Suprapubic skin (tissue), 3 donors: ENCODE results near the gene GNB1L.

Experiments
- POLR2A ChIP-seq, 2 donors: fragments of 450-650 bp; IDR thresholded peaks; one replicate each; pipeline ENCODE4 v1.6.1; 2017; ENCODE audit warnings: antibody characterized with exemption in 2 of 2, mild to moderate bottlenecking in 2 of 2, moderate library complexity in 2 of 2
- TF ChIP-seq, protein P1 (sequence below), 2 donors: fragments of 200-600 bp in 1 of 2; fragments of 450-650 bp in 1 of 2; sonication (generic) in 1 of 2; IDR thresholded peaks; one replicate each; pipeline ENCODE4 v1.5.1; 2016 to 2019; ENCODE audit warnings: antibody characterized with exemption in 2 of 2, mild to moderate bottlenecking in 1 of 2, moderate library complexity in 1 of 2

DNA sequence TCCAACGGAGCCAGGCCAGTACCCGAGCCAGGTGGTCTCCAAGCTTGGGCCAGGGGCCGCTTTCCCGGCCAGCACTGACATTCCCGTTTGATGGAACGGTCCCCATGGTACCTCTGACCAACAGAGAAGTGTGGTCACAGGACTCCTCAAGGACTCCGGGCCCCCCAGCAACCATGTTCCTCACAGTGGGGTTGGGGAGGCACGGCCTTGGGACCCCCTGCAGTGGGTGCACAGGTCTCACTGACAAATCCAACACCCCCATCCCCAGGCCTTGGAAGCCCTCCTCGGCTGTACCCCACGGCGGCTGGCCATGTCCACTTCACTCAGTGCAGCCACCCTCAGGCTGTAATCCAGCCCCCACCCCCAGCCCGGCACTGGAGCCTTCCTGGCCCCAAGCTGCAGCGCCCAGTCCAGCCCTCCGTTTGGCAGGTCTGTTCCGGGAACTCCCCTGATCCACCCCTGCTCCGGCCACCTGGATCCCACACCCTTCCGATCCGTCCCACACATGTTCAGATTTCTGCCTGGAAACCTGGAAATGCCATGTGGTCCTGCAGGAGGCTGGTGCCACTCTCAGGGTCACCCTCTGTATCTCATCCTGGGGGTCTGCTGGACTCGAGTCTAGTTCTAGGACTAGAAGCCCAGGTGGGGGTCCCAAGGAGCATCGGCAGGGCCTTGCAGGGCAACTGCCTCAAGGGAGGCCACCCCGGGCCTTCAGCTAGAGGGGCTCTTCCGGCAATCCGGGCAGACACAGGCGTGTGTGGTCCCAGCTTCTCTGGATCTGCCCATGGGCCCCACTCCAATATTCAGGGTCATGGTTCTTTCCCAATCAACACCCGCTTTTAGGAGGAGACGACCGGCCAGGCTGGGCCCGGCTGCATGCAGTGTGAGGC, 67.5 kb downstream of the GNB1L start:
- TF ChIP-seq, protein P1, sequence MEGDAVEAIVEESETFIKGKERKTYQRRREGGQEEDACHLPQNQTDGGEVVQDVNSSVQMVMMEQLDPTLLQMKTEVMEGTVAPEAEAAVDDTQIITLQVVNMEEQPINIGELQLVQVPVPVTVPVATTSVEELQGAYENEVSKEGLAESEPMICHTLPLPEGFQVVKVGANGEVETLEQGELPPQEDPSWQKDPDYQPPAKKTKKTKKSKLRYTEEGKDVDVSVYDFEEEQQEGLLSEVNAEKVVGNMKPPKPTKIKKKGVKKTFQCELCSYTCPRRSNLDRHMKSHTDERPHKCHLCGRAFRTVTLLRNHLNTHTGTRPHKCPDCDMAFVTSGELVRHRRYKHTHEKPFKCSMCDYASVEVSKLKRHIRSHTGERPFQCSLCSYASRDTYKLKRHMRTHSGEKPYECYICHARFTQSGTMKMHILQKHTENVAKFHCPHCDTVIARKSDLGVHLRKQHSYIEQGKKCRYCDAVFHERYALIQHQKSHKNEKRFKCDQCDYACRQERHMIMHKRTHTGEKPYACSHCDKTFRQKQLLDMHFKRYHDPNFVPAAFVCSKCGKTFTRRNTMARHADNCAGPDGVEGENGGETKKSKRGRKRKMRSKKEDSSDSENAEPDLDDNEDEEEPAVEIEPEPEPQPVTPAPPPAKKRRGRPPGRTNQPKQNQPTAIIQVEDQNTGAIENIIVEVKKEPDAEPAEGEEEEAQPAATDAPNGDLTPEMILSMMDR (IDR thresholded peaks at IDR 0.05) = no peak
- TF ChIP-seq POLR2A (IDR thresholded peaks at IDR 0.05) = no peak
